ENCODE measurements around the gene UTY. TPM values are rescaled to one million over a fixed set of nuclear protein-coding genes. Genes with fewer than 3 reads are reported as not detected.

Gene UTY
- total RNA-seq, 2 experiments from 2014 or later, result 21.4 to 21.9 TPM

DNA sequence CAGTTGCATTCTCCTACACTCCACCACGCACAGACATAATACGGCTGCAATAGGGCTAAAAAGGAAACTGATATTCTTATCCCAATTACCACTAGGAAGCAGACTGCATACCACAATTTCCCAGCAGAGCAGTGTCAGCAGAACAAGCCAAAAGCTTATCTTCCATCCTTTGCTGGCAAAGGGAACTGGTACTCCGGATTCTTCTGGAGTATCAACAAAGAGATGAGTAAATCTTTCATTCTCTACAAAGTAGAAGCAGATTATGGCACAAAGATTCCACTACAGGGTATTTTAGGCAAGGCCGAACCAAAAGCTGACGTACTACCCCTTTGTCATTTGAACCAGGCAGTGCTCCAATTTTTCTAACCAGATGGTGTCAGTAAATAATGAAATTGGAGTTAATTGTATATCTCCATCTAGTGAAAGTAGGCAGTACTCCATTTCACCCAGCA lies 56.5 kb downstream of the UTY start:
- Mint-ChIP-seq H3K36me3 (ENCODE audit: low read depth) (peaks cover 55% of the 10 kb centered on the region), H3K4me1 (ENCODE audit: low read depth) (peaks cover 59% of the 10 kb centered on the region), H3K27me3 (no peaks in the 10 kb centered on the region), H3K27ac (no peak overlapping the region), H3K9me3 (peaks cover 7% of the 10 kb centered on the region), H3K4me3 (no peak overlapping the region)
- ChIA-PET CTCF (no interaction called here), POLR2A (no interaction called here)
- ATAC-seq (no peak), DNase-seq (no peak)
- TF ChIP-seq CTCF (IDR thresholded peaks at IDR 0.05), result no peak
- intact Hi-C loops (cut with micrococcal nuclease), result no loop called here

GRCh38 chrY:13416869-13417661 lies 62.8 kb downstream of the UTY start:
- DNase-seq (no peak), ATAC-seq (no peak)
- Mint-ChIP-seq H3K27ac (no peak overlapping the region), H3K36me3 (ENCODE audit: low read depth) (peaks cover 20% of the 10 kb centered on the region), H3K4me1 (ENCODE audit: low read depth) (peaks cover 44% of the 10 kb centered on the region), H3K27me3 (no peaks in the 10 kb centered on the region), H3K4me3 (no peak overlapping the region), H3K9me3 (peaks cover 1% of the 10 kb centered on the region)
- TF ChIP-seq CTCF (IDR thresholded peaks at IDR 0.05), result no peak
- ChIA-PET CTCF (no interaction called here), POLR2A (no interaction called here)
- intact Hi-C loops (cut with micrococcal nuclease), result no loop called here

- CTCF ChIA-PET, result no interaction called here
- Mint-ChIP-seq H3K4me1 (ENCODE audit: low read depth) (peaks cover 41% of the 10 kb centered on the region), H3K36me3 (ENCODE audit: low read depth) (peaks cover 20% of the 10 kb centered on the region), H3K27ac (no peak overlapping the region), H3K4me3 (no peak overlapping the region), H3K9me3 (peaks cover 1% of the 10 kb centered on the region), H3K27me3 (no peaks in the 10 kb centered on the region)
- intact Hi-C loops (cut with micrococcal nuclease), result no loop called here
- DNase-seq (no peak), ATAC-seq (no peak)
- POLR2A ChIA-PET, result no interaction called here
- no peak for TF ChIP-seq CTCF (IDR thresholded peaks at IDR 0.05)
Observed at GRCh38 chrY:13415556-13415955, 64.3 kb downstream of the UTY start.

- Mint-ChIP-seq H3K4me3 (no peak overlapping the region), H3K4me1 (ENCODE audit: low read depth) (peaks cover 16% of the 10 kb centered on the region), H3K9me3 (no peaks in the 10 kb centered on the region), H3K27ac (no peak overlapping the region), H3K27me3 (no peaks in the 10 kb centered on the region), H3K36me3 (ENCODE audit: low read depth) (peaks cover 14% of the 10 kb centered on the region)
- CTCF ChIA-PET, result no interaction called here
- no peak for TF ChIP-seq CTCF (IDR thresholded peaks at IDR 0.05)
- intact Hi-C loops (cut with micrococcal nuclease), result no loop called here
- ATAC-seq (no peak), DNase-seq (no peak)
- POLR2A ChIA-PET, result no interaction called here
Observed at GRCh38 chrY:13398876-13399275, 81.0 kb downstream of the UTY start.

- no peak for TF ChIP-seq CTCF (IDR thresholded peaks at IDR 0.05)
- intact Hi-C loops (cut with micrococcal nuclease), result no loop called here
- no peak for DNase-seq
- POLR2A ChIA-PET, result no interaction called here
- CTCF ChIA-PET, result no interaction called here
- no peaks in the 10 kb centered on the region for H3K9me3 Mint-ChIP-seq
- peak overlapping the region; percentile 57 for H3K27ac Mint-ChIP-seq
- no peak for ATAC-seq
- peaks cover 26% of the 10 kb centered on the region for H3K4me1 Mint-ChIP-seq (ENCODE audit: low read depth)
- peaks cover 24% of the 10 kb centered on the region for H3K36me3 Mint-ChIP-seq (ENCODE audit: low read depth)
- H3K4me3 Mint-ChIP-seq, result no peak overlapping the region
- no peaks in the 10 kb centered on the region for H3K27me3 Mint-ChIP-seq
Observed at GRCh38 chrY:13381110-13381683, 98.6 kb downstream of the UTY start.

All from activated CD8-positive, alpha-beta T cell treated with anti-CD3 and anti-CD28 coated beads for 36 hours (primary cell).